ENCODE measurements around the gene IKZF3. TPM values are rescaled to one million over a fixed set of nuclear protein-coding genes. Genes with fewer than 3 reads are reported as not detected.

Gene IKZF3
- total RNA-seq, 1 donor from 2014 or later: not detected

DNA sequence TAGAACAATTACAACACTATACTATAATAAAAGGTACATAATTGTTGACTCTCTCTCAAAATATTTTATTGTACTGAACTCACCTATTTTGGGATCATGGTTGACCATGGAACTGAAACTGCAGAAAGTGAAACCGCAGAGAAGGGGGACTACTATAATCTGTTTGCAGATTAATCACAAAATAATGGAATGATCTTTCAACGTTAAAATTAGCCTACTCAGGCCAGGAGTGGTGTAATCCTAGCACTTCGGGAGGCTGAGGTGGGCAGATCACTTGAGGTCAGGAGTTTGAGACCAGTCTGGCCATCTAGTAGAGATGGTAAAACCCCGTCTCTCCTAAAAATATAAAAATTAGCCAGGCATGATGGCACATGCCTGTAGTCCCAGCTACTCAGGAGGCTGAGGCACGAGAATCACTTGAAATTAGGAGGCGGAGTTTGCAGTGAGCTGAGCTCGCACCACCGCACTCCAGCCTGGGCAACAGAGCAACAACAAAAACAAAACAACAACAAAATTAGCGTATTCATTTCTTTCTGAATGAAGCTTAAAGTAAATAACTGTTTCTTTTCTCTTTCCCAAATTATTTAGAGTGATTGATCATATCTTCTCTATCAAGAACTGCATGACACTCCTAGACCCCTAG, 45.6 kb downstream of the IKZF3 start:
- DNase-seq (ENCODE audit: low read depth): no peak

DNA sequence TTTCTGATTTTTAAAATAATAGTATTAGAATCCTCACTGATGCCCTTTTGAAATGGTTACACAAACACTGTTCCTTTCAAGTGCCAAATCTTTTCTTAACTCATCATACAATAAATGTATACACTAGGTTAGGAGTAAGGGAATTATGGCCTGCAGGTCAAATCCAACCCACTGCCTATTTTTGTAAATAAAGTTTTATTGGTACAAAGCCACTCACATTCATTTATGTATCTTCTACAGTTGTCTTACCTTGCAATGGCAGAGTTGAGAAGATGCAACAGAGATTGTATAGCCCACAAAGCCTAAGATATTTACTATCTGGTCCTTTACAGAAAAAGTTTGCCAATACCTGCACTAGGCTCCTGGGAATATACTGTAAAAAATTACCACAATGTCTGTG, 47.8 kb downstream of the IKZF3 start:
- DNase-seq (ENCODE audit: low read depth): no peak

DNA sequence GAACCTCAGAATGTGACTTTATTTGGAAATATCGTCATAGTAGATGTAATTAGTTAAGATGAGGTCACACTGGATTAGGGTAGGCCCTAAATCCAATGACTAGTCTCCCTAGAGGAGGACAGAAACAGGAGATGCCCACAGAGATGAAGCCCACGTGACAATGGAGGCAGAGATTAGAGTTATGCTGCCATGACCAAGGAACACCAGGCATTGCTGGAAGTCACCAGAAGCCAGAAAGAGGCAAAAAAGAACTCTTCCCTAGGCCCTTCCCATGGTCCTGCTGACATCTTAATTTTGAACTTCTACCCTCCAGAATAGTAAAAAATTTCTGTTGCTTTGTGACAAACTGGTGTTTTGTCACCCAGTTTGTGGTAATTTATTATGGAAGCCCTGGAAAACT, 49.6 kb downstream of the IKZF3 start:
- DNase-seq (ENCODE audit: low read depth): no peak

DNA sequence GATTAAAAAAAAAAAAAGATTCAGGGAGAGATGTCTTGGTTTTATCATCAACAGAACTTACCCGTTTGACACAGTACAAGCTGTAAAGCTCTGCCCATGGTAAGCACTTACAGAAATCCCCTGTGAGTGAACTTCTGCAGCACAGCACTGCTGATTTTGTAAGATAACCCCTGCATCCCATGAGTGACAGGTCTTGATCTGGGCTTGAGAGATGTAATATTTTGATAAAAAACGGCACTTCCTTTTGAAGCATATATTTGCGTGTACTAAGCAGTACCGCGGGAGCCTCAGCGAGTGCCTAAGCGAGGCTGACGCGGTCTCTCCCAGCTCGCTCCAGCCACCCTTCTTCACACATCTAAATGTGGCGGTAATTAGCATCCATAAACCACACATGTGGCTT, 50.5 kb downstream of the IKZF3 start:
- DNase-seq (ENCODE audit: low read depth): no peak

DNA sequence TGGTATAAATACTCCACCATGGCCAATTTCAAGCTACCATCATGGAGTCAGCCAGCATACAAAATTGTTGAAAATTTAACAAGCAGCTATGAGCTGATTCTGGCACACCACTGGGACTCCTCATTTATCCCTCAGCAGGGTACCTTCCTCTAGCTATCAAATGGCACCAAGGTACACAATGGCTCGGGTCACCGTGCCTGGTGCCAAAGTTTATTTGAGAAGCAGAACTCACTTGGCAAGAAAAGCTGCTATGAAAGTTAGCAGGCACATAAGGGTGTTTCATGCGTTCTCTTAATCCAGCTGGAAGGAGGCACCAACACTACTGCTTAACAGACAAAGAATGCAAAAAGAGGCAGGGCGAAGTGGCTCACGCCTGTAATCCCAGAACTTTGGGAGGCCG, 51.6 kb downstream of the IKZF3 start:
- DNase-seq (ENCODE audit: low read depth): no peak

DNA sequence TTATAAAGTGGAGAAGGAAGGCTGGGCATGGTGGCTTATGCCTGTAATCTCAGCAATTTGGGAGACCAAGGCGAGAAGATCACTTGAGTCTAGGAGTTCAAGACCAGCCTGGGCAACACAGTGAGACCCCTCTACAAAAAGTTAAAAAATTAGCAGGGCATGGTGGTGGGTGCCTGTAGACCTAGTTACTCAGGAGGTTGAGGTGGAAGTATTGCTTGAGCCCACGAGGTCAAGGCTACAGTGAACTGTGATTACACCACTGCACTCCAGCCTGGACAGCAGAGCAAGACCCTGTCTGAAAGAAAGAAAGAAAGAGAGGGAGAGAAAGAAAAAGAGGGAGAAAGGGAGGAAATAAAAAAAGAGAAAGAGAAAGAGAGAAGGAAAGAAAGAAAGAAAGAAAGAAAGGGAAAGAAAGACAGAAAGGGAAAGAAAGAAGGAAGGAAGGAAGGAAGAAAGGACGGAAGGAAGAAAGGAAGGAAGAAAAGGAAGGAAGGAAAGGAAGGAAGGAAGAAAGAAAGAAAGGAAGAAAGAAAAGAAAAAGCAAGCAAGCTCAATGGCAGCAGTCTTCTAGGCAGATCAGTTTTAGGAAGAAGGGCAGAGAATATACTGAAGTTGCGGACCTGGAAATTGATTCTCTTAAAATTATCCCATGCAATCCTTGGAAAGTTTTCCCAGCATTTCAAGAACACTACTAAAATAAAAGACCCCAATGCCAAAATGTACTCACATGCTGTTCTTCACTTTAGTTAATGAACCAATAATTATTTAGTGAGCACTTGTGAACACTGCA, 53.0 kb downstream of the IKZF3 start:
- DNase-seq (ENCODE audit: low read depth): no peak

DNA sequence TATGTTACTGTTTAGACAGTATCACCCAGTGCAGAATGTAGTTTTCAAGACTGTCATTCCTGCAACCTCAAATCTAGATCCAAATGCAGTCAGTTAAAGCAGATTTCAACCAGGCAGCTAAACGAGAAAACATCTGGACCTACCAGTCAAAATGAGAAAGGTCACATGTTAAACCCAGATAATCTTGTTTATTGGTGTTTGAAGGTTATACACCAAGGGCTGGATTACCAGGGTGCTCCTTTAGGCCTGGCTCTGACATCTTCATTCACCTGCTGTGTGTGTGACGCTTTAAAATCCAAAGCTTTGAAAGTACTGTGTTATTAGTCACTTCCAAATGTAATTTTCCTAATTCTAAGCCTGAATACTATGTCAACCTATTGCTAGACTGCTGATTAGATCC, 54.9 kb downstream of the IKZF3 start:
- no peak for DNase-seq (ENCODE audit: low read depth)

DNA sequence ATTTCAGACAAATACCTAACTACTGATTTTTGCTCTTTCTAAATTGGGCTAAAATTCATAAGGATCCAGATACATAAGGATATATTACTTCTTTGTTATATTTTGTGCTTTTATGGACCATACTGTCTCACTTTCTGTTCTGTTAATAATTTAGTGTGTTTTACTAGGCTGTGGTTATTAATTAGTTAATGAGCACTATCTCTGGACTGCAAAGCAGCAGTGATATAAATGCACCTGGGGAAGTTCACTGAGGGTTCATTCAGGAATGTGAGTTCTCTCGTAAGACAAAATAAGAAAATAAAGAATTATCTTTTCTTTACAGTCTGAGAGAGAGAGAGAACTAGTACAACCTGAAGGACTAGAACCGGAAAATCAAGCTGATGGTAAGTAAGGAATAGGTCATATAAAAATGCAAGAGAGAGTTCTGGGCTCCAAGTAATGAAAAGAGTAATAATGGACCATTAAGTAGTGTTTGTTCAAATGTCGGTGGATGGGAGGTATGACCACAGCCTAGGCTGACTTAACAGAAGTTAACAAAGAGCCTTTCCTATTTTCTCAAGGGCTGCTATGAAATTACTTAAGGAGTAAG, 55.6 kb downstream of the IKZF3 start:
- no peak for DNase-seq (ENCODE audit: low read depth)

DNA sequence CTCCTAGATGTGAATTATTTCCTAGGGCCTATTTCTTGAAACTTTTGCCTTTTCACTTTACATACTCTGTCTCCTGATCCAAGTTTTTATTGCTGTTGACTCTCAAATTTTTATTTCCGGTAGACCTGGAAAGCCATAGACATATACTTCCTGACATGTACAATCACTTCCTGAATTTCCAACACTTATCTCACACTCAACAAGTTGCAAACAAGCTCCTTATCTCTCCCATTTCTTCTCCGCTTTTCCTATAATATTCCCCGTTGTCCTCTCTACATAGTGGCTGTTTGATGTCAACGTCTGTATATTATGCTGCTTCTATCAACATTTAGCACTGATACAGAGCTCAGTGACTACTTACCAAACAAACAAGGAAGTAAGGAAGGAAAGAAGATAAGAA, 59.3 kb downstream of the IKZF3 start:
- no peak for DNase-seq (ENCODE audit: low read depth)

DNA sequence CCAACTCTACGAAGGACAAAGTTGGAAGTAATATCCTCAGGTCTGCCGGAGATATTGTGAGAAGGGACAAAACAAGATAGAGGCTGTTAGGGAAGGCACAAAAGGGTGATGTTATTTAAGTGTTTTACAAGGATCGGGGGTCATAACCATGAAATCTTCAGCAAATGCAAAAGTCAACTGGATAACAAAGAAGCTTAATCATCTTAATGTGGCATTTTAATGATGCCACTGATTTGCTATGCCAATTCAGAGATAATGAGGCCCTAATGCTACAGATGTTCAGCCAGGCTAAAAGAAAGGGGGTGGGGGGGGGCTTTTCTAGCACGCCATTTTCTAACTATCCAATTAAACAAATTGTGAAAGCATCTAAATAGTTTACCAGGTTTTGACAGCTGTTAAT, 63.1 kb downstream of the IKZF3 start:
- no peak for DNase-seq (ENCODE audit: low read depth)

DNA sequence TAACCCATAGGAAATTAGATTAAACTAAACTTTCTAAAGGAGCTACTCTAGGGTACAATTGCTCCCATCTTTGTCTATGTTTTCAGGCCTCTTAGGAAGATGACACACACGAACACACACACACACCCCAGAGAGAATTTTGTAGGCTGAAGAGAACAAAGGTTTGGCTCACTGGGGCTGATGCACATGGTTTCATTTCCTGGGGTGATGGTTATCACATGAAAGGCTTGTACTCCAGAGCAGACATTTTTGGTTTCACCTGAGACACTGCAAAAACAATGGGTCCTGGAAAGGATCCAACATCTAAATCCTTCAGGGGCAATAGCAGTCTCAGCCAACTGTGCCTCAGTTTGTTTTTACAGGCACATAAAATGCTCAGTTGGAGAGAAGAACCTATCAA, 63.6 kb downstream of the IKZF3 start:
- no peak for DNase-seq (ENCODE audit: low read depth)

DNA sequence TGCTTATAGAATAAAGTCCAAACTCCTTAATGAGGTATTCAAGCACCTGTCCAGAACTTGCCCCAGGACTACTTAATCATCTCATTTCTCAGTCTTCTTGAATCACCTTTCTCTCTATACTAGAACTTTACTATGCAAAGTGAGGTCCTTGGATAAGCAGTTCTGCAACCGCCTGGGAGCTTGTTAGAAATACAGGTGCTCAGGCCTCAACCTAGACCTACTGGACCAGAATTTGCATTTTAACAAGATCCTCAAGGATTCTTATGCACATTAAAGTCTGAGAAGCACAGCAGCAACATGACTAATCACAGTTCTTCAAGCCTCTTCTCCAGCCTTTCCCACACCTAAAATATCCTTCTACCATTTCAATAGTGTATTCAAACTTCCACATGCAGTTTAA, 64.7 kb downstream of the IKZF3 start:
- no peak for DNase-seq (ENCODE audit: low read depth)

DNA sequence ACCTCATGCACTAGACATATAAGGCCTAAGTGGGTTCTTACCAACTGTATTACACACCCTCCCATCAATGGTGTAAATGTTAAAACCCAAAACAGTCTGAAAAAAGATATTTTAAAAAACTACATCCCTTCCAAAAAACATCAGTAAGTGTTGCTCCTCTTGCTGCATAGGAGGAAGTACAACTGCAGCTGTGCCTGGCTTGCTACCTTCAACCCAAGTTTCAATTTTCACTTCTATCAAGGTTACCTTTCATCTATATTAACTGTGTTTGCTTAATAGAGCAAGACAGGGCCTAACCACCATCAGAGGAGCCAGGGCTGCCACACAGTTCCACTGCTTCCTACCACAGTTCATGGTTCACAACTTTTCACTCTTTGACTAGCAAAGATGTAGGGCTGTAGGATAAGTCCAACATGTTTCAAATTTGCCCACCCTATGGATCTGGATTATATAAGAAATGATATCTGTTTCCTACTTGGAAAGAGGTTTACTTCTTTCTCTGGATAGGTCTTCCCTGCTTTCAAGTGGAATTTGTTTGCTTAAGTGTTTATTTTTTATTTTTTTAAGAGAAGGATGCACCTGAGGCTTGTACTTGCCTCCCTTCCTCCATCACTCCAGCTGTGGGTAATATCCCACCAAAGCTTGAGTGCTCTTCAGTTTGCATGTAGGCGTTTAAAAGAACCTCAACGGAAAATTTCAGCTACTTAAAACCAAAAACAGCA, 69.7 kb downstream of the IKZF3 start:
- no peak for DNase-seq (ENCODE audit: low read depth)

DNA sequence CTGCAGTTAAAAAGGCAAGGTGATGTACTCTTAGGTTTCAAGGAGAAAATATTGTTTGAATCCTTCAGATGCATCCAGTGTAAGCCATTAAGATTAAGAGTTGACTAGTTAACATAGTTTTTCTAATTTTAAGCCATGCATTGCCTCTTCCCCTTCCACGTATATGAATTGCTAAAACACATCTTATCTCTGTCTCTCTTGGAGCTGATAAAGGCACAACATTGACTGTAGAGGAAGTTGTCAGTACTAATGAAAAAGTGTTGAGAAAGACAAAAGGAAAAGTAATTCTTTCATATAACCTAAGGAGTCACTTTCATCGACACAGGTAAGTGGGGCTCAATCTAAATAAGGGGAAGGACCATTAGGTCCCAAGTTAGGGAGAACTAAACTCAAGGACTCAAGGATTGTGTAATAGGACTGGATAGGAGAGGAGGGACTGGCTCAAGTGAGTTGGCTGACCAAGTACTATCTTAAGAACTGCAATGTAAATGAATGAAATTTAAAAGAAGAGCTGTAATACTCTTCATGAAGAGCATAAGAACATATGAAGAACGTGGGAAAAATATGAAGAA, 70.7 kb downstream of the IKZF3 start:
- no peak for DNase-seq (ENCODE audit: low read depth)

DNA sequence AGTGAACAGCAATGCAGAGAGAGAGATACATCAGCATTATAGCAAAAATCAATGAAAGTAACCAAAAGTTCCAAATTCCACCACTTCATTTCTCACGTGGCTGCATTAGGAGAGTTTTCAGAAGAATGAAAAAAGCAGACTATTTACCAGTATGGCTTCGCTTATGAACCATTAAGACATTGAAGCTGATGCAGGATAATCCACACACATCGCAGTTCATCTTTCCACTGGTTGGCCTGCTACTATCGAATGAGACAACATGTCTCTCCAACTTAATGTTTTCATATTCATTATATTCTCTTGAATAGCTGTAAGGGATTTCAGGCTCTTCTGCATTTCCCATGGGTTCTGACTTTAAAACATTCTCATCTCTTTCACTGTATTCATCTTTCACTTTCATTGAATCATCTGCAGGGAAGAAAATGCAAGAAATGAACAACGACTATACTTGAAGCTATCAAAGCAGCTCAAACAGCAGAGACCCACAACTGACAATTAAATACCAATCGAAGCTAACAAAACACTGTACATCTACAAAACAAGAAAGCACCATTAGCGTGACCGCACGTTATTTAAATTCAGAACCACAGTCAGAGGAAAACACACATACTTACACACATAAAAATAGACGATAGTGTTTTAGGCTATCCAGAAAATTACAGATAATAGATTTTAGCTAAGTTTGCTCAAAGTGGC, 71.4 kb downstream of the IKZF3 start:
- no peak for DNase-seq (ENCODE audit: low read depth)

DNA sequence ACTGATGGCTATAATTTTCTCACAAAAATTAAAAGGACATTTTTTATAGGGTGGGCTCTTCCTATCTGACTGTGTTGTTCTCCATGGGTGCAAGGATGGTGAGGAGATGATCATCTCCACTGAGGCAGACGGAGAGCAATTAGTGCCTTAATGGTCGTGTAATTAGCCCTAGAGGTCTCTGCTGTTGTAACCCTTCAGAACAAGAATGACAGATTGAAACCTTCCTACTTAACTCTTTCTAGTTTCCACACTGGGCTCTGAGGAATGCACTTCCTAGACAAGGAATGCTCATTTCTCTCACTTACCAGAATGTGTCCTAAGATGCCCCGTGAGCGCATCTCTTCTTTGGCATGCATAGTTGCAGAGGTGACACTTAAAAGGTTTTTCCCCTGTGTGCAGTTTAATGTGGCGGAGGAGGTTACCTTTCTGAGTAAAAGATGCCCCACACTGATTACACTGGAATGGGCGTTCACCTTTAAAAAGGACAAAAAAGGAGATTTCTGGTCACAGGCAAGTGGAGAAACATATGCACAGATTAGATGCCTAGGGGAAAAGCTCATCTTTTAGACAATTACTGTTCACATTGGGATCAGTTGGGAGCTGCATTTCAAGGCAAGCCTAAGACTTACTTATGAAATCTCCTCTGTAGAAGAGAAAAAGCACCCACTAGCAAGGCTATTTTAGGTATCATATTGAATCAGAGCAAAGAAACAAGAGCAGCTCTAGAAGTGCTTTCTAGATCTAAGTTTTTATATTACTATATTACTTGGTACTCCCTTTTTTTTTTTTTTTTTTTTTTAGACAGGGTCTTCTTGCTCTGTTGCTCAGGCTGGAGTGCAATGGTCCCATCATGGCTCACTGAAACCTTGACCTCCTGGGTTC, 72.8 kb downstream of the IKZF3 start:
- DNase-seq (ENCODE audit: low read depth): no peak

DNA sequence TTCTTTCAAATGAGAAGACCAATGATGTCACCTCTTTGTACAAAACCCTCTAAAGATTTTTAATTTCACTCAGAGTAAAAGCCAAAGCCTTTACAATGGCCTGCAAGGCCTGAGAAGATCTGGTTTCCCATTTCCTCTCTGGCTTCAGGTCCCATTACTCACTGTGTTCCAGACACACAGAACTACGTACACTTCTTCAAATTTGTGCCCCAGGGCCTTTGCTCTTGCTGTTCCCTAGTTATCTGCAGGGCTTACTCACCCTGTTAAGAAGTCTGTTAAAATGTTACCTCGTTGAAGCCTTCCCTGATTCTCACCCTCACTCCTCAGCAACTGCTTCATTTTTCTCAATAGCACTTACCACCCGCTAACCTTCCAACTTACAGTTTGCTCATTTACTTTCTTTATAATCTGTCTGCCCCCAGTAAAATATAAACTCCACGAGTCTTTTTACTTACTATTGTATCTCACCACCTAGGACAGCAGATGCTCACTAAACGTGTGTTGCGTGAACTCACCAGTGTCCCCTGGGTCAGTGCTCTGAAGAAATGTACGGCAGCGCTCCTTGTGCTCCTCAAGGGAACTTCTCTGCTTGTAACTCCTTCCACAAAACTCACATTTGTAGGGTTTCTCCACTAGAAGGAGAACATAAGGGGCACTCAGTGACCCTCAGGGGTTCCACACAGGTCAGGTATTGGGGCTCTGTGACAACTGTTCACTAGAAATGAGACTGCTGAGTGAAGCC, 76.2 kb downstream of the IKZF3 start:
- DNase-seq (ENCODE audit: low read depth): no peak

DNA sequence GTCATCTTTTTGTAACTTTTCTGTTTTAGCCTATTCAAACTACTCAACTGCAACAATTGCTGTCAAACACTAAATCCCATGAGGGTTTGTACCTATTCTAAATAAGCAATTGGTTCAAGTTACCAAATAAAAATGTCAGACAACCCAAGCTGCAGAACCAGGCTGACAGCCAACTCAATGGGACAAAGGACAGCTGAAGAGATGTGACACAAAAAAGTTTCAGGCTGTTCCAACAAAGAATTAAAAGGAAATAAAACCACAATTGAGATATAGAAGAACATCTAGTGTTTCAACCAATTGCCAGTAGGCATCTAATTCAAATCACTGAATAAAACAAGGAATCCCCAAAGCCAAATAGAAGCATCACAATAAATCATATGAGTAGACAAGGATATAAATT, 77.1 kb downstream of the IKZF3 start:
- DNase-seq (ENCODE audit: low read depth): no peak

DNA sequence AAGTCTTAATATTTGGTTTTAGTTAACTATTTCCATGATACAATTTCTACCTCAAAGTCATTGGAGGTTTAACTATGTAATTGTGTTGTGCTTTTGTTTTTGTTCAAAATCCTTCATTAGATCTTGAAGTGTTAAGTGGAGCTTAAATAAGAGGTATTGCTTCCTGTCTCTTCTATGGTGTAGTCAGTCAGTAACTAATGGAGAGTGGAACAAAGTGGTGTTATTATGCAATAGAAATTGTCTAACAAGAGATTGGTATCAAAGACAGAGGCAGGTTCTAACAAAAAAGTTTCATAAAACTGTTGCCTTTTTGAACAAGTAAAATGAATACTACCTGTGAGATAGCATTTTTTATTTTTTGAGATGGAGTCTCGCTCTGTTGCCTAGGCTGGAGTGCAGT, 81.1 kb downstream of the IKZF3 start:
- no peak for DNase-seq (ENCODE audit: low read depth)
